H1 (cell line): ENCODE measurements around the gene KIF21A. TPM values are rescaled to one million over a fixed set of nuclear protein-coding genes. Genes with fewer than 3 reads are reported as not detected.

Source experiments
- CTCF ChIA-PET: fragments of 300-600 bp; sonication (Branson Sonifier 250); formaldehyde crosslinking; loops from one replicate; lab custom pipeline; 2021; ENCODE audit not compliant: partially characterized antibody; lab: Charles Lee
- POLR2A ChIA-PET: fragments of 300-600 bp; sonication (Branson Sonifier 250); formaldehyde crosslinking; loops from one replicate; lab custom pipeline; 2021; ENCODE audit warnings: inconsistent platforms; ENCODE audit not compliant: partially characterized antibody; lab: Charles Lee
- DNase-seq, 2 experiments: peaks; one replicate each; pipeline versions ENCODE4 v3.0.0 to v3.0.0-alpha.2; 2010 to 2022; ENCODE audit warnings: low spot score in 2 of 2, low read depth in 1 of 2, mixed read lengths in 1 of 2
- FAIRE-seq: peaks from 2 replicates; lab custom pipeline; 2011; peaks lifted over from hg19 to GRCh38; lab: Jason Lieb, UNC
- H2AFZ ChIP-seq: 2 replicates; pipeline ENCODE4 v1.8.1; 2012; ENCODE audit warnings: low read length, inconsistent platforms
- H2AK5ac ChIP-seq: 2 replicates; pipeline ENCODE4 v1.6.1; 2013; ENCODE audit warnings: low read depth, low read length
- H2BK120ac ChIP-seq: replicated peaks from 2 replicates; pipeline ENCODE3; 2013; ENCODE audit warnings: low read depth, low read length, inconsistent platforms
- H2BK12ac ChIP-seq: 2 replicates; pipeline ENCODE4 v1.6.1; 2013; ENCODE audit warnings: low read depth, low read length
- H2BK15ac ChIP-seq: 2 replicates; pipeline ENCODE4 v1.6.1; 2013; ENCODE audit warnings: low read length
- H2BK20ac ChIP-seq: 2 replicates; pipeline ENCODE4 v1.6.1; 2013; ENCODE audit warnings: low read length
- H2BK5ac ChIP-seq: 2 replicates; pipeline ENCODE4 v1.6.1; 2013; ENCODE audit warnings: low read depth, low read length
- H3K14ac ChIP-seq: 2 replicates; pipeline ENCODE4 v1.6.1; 2013; ENCODE audit warnings: inconsistent platforms; ENCODE audit not compliant: insufficient read length
- H3K18ac ChIP-seq: 2 replicates; pipeline ENCODE4 v1.6.1; 2013; ENCODE audit warnings: low read length; ENCODE audit errors: extremely low read depth
- H3K23ac ChIP-seq: 2 replicates; pipeline ENCODE4 v1.6.1; 2013; ENCODE audit warnings: inconsistent platforms; ENCODE audit not compliant: insufficient read length
- H3K23me2 ChIP-seq: 2 replicates; pipeline ENCODE4 v1.6.1; 2013; ENCODE audit warnings: low read depth, low read length
- H3K27ac ChIP-seq: 2 replicates; pipeline ENCODE4 v1.6.1; 2011; ENCODE audit warnings: low read depth, low read length, inconsistent platforms
- H3K27me3 ChIP-seq, 4 experiments: replicated peaks in 1 of 4; 1 replicate in 1 of 4; 2 replicates in 3 of 4; pipeline versions ENCODE4 v1.6.1 to v1.8.1; 2011 to 2013; ENCODE audit warnings: low read length in 3 of 4, mild to moderate bottlenecking in 3 of 4, inconsistent platforms in 2 of 4, mixed read lengths in 2 of 4, moderate library complexity in 1 of 4; ENCODE audit not compliant: control insufficient read depth in 3 of 4, insufficient read depth in 3 of 4; ENCODE audit errors: extremely low read depth in 1 of 4
- H3K36me3 ChIP-seq, 4 experiments: 2 replicates each; pipeline versions ENCODE4 v1.6.1 to v1.8.1; 2011 to 2013; ENCODE audit warnings: mild to moderate bottlenecking in 4 of 4, low read length in 3 of 4, moderate library complexity in 2 of 4, control low read depth in 1 of 4, inconsistent platforms in 1 of 4; ENCODE audit not compliant: insufficient read depth in 4 of 4, control insufficient read depth in 2 of 4
- H3K4ac ChIP-seq: replicated peaks from 2 replicates; pipeline ENCODE3; 2013; ENCODE audit warnings: low read length, low read depth, mixed read lengths, inconsistent platforms; ENCODE audit not compliant: insufficient read length
- H3K4me1 ChIP-seq, 4 experiments: replicated peaks in 1 of 4; 1 replicate in 1 of 4; 2 replicates in 3 of 4; pipeline versions ENCODE4 v1.6.1 to v1.8.1; 2011 to 2013; ENCODE audit warnings: low read length in 3 of 4, inconsistent platforms in 2 of 4, mixed read lengths in 1 of 4; ENCODE audit not compliant: insufficient read depth in 4 of 4, control insufficient read depth in 3 of 4
- H3K4me2 ChIP-seq, 2 experiments: 2 replicates each; pipeline versions ENCODE4 v1.6.1 to v1.8.1; 2011 to 2013; ENCODE audit warnings: low read depth in 2 of 2, low read length in 2 of 2, control low read depth in 1 of 2, inconsistent platforms in 1 of 2, mild to moderate bottlenecking in 1 of 2; ENCODE audit not compliant: insufficient read depth in 1 of 2
- H3K4me3 ChIP-seq, 4 experiments: fragments of 200-600, 300-600 bp in 1 of 4; sonication (generic), shearing (Covaris generic), sonication (Bioruptor Twin) in 1 of 4; 2 replicates each; pipeline versions ENCODE4 v1.5.1 to v1.8.1; 2011 to 2016; ENCODE audit warnings: low read length in 4 of 4, low read depth in 3 of 4, control low read depth in 2 of 4, inconsistent platforms in 2 of 4, mild to moderate bottlenecking in 2 of 4, mixed read lengths in 1 of 4, moderate library complexity in 1 of 4; ENCODE audit not compliant: insufficient read depth in 2 of 4; ENCODE audit errors: extremely low read depth in 1 of 4
- H3K56ac ChIP-seq: replicated peaks from 2 replicates; pipeline ENCODE3; 2013; ENCODE audit warnings: low read depth, mild to moderate bottlenecking, mixed read lengths, low read length, inconsistent platforms; ENCODE audit not compliant: insufficient read length
- H3K79me1 ChIP-seq: 2 replicates; pipeline ENCODE4 v1.6.1; 2013; ENCODE audit warnings: low read depth, low read length, control low read depth
- H3K79me2 ChIP-seq, 2 experiments: 2 replicates each; pipeline versions ENCODE4 v1.6.1 to v1.8.1; 2012 to 2013; ENCODE audit warnings: low read length in 2 of 2, mild to moderate bottlenecking in 2 of 2, inconsistent platforms in 1 of 2; ENCODE audit not compliant: insufficient read depth in 2 of 2, control insufficient read depth in 1 of 2
- H3K9ac ChIP-seq, 4 experiments: replicated peaks in 1 of 4; 1 replicate in 1 of 4; 2 replicates in 3 of 4; pipeline versions ENCODE4 v1.6.1 to v1.8.1; 2011 to 2013; ENCODE audit warnings: low read depth in 3 of 4, low read length in 3 of 4, control low read depth in 2 of 4, mild to moderate bottlenecking in 2 of 4, moderate library complexity in 2 of 4, inconsistent platforms in 1 of 4; ENCODE audit errors: extremely low read depth in 1 of 4
- H3K9me3 ChIP-seq, 2 experiments: 2 replicates each; pipeline versions ENCODE4 v1.6.1 to v1.8.1; 2012 to 2013; ENCODE audit warnings: mild to moderate bottlenecking in 2 of 2, moderate library complexity in 2 of 2, control low read depth in 1 of 2, inconsistent platforms in 1 of 2, low read depth in 1 of 2, low read length in 1 of 2, mixed read lengths in 1 of 2; ENCODE audit not compliant: insufficient read depth in 2 of 2
- H4K20me1 ChIP-seq, 2 experiments: replicated peaks in 1 of 2; 2 replicates each; pipeline versions ENCODE3 to v1.8.1; 2011 to 2013; ENCODE audit warnings: inconsistent platforms in 2 of 2, low read length in 2 of 2, mild to moderate bottlenecking in 1 of 2; ENCODE audit not compliant: insufficient read depth in 2 of 2, control insufficient read depth in 1 of 2
- H4K5ac ChIP-seq: 2 replicates; pipeline ENCODE4 v1.6.1; 2013; ENCODE audit warnings: low read length, low read depth, mixed read lengths, inconsistent platforms; ENCODE audit not compliant: insufficient read length
- H4K8ac ChIP-seq: 2 replicates; pipeline ENCODE4 v1.8.0; 2013; ENCODE audit warnings: mild to moderate bottlenecking, moderate library complexity, low read length, inconsistent platforms; ENCODE audit not compliant: insufficient read depth; ENCODE audit errors: extremely low read depth
- H4K91ac ChIP-seq: replicated peaks from 2 replicates; pipeline ENCODE3; 2013; ENCODE audit warnings: low read length, mixed read lengths, inconsistent platforms; ENCODE audit not compliant: insufficient read length
- BCL11A ChIP-seq, 2 experiments: IDR thresholded peaks; one replicate each; pipeline ENCODE4 v1.6.1; 2011; ENCODE audit warnings: low read depth in 2 of 2, low read length in 2 of 2, mild to moderate bottlenecking in 2 of 2
- CBX8 ChIP-seq: fragments of 300-800, 300-1000 bp; sonication (generic); IDR thresholded peaks from 2 replicates; pipeline ENCODE4 v1.7.1; 2016; ENCODE audit warnings: low read depth, low read length, borderline replicate concordance
- CEBPB ChIP-seq: IDR thresholded peaks from 2 replicates; pipeline ENCODE4 v1.6.1; 2012; ENCODE audit warnings: low read depth, low read length
- E2F6 ChIP-seq: IDR thresholded peaks from 2 replicates; pipeline ENCODE4 v1.6.1; 2012; ENCODE audit warnings: inconsistent platforms
- HDAC2 ChIP-seq, 2 experiments: fragments of 300-600 bp in 1 of 2; sonication (generic) in 1 of 2; IDR thresholded peaks; 2 replicates each; pipeline ENCODE4 v1.6.1; 2011 to 2012; ENCODE audit warnings: low read depth in 2 of 2, low read length in 2 of 2, mild to moderate bottlenecking in 2 of 2, moderate library complexity in 2 of 2, borderline replicate concordance in 1 of 2, inconsistent platforms in 1 of 2
- JUN ChIP-seq: IDR thresholded peaks from 2 replicates; pipeline ENCODE4 v1.6.1; 2011; ENCODE audit warnings: low read depth, mild to moderate bottlenecking, improper control_type of control experiment, low read length
- KDM1A ChIP-seq: fragments of 200-600, 300-600 bp; sonication (generic); IDR thresholded peaks from 2 replicates; pipeline ENCODE4 v1.7.1; 2016; ENCODE audit warnings: mild to moderate bottlenecking, low read length, borderline replicate concordance
- PHF8 ChIP-seq: fragments of 200-600 bp; sonication (generic); conservative IDR thresholded peaks from 2 replicates; pipeline ENCODE4 v1.7.1; 2012; ENCODE audit warnings: low read depth, mild to moderate bottlenecking, inconsistent platforms, low read length, moderate library complexity
- RXRA ChIP-seq: IDR thresholded peaks from 2 replicates; pipeline ENCODE4 v1.6.1; 2011; ENCODE audit warnings: low read depth, mild to moderate bottlenecking, low read length, moderate library complexity; ENCODE audit not compliant: insufficient read depth
- SIN3A ChIP-seq, 2 experiments: IDR thresholded peaks in 1 of 2; conservative IDR thresholded peaks in 1 of 2; 2 replicates each; pipeline ENCODE4 v1.6.1; 2011 to 2012; ENCODE audit warnings: low read length in 2 of 2, improper control_type of control experiment in 1 of 2, low read depth in 1 of 2, mild to moderate bottlenecking in 1 of 2
- SIRT6 ChIP-seq: IDR thresholded peaks from one replicate; pipeline ENCODE4 v1.7.1; 2012; ENCODE audit warnings: low read length, inconsistent platforms
- SP4 ChIP-seq: IDR thresholded peaks from 2 replicates; pipeline ENCODE4 v1.6.1; 2012; ENCODE audit warnings: low read length, inconsistent platforms
- TAF1 ChIP-seq: IDR thresholded peaks from 2 replicates; pipeline ENCODE4 v1.6.1; 2011; ENCODE audit warnings: mild to moderate bottlenecking, low read depth, low read length
- WGBS, 2 experiments: shearing (Covaris generic) in 1 of 2; methylation state at CpG; one replicate each; pipeline versions ENCODE4 v1.1.6 to v1.1.7; 2013 to 2015; ENCODE audit warnings: low lambda C conversion rate in 2 of 2, mixed read lengths in 2 of 2, inconsistent platforms in 1 of 2, low coverage in 1 of 2, missing lambda C conversion rate in 1 of 2; ENCODE audit not compliant: insufficient replicate concordance in 2 of 2, insufficient coverage in 1 of 2, insufficient read length in 1 of 2; ENCODE audit errors: extremely low coverage in 1 of 2, missing lambda C conversion rate in 1 of 2; 5-methylcytosine and 5-hydroxymethylcytosine counted together
- polyA plus RNA-seq, 7 experiments: library from polyadenylated mRNA; depleted of rRNA in 3 of 7; stranded (reverse) in 5 of 7; unstranded in 2 of 7; fragments of >200 nt in 5 of 7; fragments of 200-250 nt in 2 of 7; gene quantifications; 1 replicate in 5 of 7; 2 replicates in 1 of 7; 4 replicates in 1 of 7; pipeline versions ENCODE4 v1.2.1 to v1.2.3, GENCODE V29; 2011 to 2013; ENCODE audit warnings: missing spikeins in 2 of 7, mixed read lengths in 2 of 7
- total RNA-seq: library from RNA; stranded (reverse); fragmentation: NEBNext Ultra II Directional; extraction: Animal tissue kit (Norgen Biotek cat#: 25700); gene quantifications from 2 replicates; pipeline ENCODE4 v1.2.1, GENCODE V29; 2021
- TF ChIP-seq, protein P1 (sequence below): IDR thresholded peaks from 2 replicates; pipeline ENCODE4 v1.6.1; 2012; ENCODE audit warnings: inconsistent platforms

The KIF21A gene
- total and polyA plus RNA-seq, 2 of the 8 experiments (the other 6 are each of a cell fraction or from before 2014, with no cell fraction given), result 10.0 to 26.0 TPM

DNA sequence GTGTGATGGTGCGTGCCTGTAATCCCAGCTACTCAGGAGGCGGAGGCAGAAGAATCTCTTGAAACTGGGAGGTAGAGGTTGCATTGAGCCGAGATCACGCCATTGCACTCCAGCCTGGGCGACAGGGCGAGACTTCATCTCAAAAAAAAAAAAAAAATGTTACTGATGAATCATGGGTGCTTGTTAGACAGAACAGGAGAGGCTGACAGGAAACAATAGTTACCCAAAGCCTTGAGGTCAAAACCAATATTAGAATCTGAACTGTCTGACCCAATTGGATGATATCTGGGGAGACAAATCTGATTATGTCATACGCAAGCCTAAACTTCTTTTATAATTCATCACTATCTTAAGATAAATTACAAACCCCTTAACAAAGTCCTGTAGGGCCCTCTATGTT is 40.7 kb upstream of the KIF21A start:
- Histone ChIP-seq H3K56ac (no peak overlapping the region), H3K4me3 (no peak overlapping the region), H4K20me1 (no peaks in the 10 kb centered on the region), H3K79me1 (no peaks in the 10 kb centered on the region), H3K9ac (no peak overlapping the region), H3K14ac (no peak overlapping the region), H2BK5ac (no peak overlapping the region), H3K23ac (no peak overlapping the region), H4K5ac (no peak overlapping the region), H3K27ac (no peak overlapping the region), H2AK5ac (no peak overlapping the region), H3K23me2 (no peaks in the 10 kb centered on the region), H3K79me2 (no peaks in the 10 kb centered on the region), H3K27me3 (no peaks in the 10 kb centered on the region), H3K18ac (no peak overlapping the region), H3K9me3 (no peaks in the 10 kb centered on the region), H2BK120ac (no peak overlapping the region), H2AFZ (no peak overlapping the region), H3K4me2 (no peak overlapping the region), H3K4ac (no peak overlapping the region), H2BK15ac (no peak overlapping the region), H4K8ac (no peak overlapping the region), H3K4me1 (no peaks in the 10 kb centered on the region), H4K91ac (no peak overlapping the region), H3K36me3 (no peaks in the 10 kb centered on the region), H2BK20ac (no peak overlapping the region), H2BK12ac (no peak overlapping the region)
- 90% methylated on average over 7 of the region's 7 CpGs; no CpG with 5 or more reads in 1 of the 2 experiments for WGBS, 2 experiments
- CTCF ChIA-PET, result interaction anchor here (0.7 kb wide), 1 partner anchor 63 kb away, joined by 3 read pairs; no protein-coding TSS in a partner anchor
- POLR2A ChIA-PET, result no interaction called here
- FAIRE-seq (no peak), DNase-seq (no peak)
- TF ChIP-seq KDM1A (no peak), SIN3A (conservative IDR thresholded peaks at IDR 0.05 in 1 of 2, IDR thresholded peaks at IDR 0.05 in 1 of 2; ENCODE audit: low read depth in 1 of 2, low read length in 2 of 2) (no peak), TAF1 (no peak), E2F6 (no peak), SIRT6 (no peak), SP4 (no peak), BCL11A (IDR thresholded peaks at IDR 0.05; ENCODE audit: low read depth in 2 of 2, low read length in 2 of 2) (no peak), HDAC2 (IDR thresholded peaks at IDR 0.05; ENCODE audit: borderline replicate concordance in 1 of 2, low read depth in 2 of 2, low read length in 2 of 2) (no peak), CEBPB (no peak), PHF8 (no peak), RXRA (no peak), CBX8 (no peak), JUN (no peak)
- TF ChIP-seq, protein P1, sequence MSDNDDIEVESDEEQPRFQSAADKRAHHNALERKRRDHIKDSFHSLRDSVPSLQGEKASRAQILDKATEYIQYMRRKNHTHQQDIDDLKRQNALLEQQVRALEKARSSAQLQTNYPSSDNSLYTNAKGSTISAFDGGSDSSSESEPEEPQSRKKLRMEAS, result no peak
